Astrocyte of the spinal cord (primary cell): ENCODE results near the gene GFRAL.

Experiments used
- DNase-seq: peaks from one replicate; pipeline ENCODE4 v3.0.0; 2011; ENCODE audit warnings: low read depth, low spot score
- H3K4me3 ChIP-seq: 2 replicates; pipeline ENCODE4 v1.5.1; 2011; ENCODE audit warnings: low read depth, mild to moderate bottlenecking, low read length, moderate library complexity
- CTCF ChIP-seq: IDR thresholded peaks from 2 replicates; pipeline ENCODE4 v1.5.1; 2012; ENCODE audit warnings: low read depth, mild to moderate bottlenecking, low read length, inconsistent platforms
- in situ Hi-C: cut with HindIII; loops from 2 replicates; pipeline ENCODE4 v1.10.0; 2017; ENCODE audit warnings: low sequenced_read_pairs

The GFRAL gene

GRCh38 chr6:55410674-55411073 lies 83.4 kb downstream of the GFRAL start:
- TF ChIP-seq CTCF = no peak
- in situ Hi-C loops = no loop called here
- H3K4me3 ChIP-seq = no peak overlapping the region
- no peak for DNase-seq

DNA sequence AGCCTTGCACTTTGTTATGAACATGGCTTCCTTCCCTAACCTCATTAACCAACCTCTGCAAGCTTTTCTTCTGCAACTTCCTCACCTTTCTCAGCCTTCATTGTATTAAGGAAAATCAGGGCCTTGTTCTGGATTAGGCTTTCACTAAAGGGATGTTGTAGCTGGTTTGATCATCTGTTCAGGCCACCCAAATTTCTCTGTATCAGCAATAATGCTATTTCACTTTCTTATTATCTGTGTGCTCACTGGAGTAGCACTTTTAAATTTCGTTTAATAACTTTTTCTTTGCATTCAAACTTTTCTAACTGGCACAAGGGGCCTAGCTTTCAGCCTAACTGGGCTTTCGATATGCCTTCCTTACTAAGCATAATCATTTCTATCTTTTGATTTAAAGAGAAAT lies 96.7 kb downstream of the GFRAL start:
- no peak for TF ChIP-seq CTCF
- in situ Hi-C loops = no loop called here
- H3K4me3 ChIP-seq = no peak overlapping the region
- no peak for DNase-seq

- TF ChIP-seq CTCF = no peak
- H3K4me3 ChIP-seq = no peak overlapping the region
- in situ Hi-C loops = no loop called here
- DNase-seq = peak; percentile 40
Measured at GRCh38 chr6:55433446-55434130, 106.3 kb downstream of the GFRAL start.

GRCh38 chr6:55437141-55437540 lies 109.9 kb downstream of the GFRAL start:
- H3K4me3 ChIP-seq = no peak overlapping the region
- no peak for TF ChIP-seq CTCF
- no peak for DNase-seq
- in situ Hi-C loops = no loop called here

GRCh38 chr6:55438203-55438602 lies 110.9 kb downstream of the GFRAL start:
- TF ChIP-seq CTCF = no peak
- in situ Hi-C loops = no loop called here
- no peak for DNase-seq
- no peak overlapping the region for H3K4me3 ChIP-seq

DNA sequence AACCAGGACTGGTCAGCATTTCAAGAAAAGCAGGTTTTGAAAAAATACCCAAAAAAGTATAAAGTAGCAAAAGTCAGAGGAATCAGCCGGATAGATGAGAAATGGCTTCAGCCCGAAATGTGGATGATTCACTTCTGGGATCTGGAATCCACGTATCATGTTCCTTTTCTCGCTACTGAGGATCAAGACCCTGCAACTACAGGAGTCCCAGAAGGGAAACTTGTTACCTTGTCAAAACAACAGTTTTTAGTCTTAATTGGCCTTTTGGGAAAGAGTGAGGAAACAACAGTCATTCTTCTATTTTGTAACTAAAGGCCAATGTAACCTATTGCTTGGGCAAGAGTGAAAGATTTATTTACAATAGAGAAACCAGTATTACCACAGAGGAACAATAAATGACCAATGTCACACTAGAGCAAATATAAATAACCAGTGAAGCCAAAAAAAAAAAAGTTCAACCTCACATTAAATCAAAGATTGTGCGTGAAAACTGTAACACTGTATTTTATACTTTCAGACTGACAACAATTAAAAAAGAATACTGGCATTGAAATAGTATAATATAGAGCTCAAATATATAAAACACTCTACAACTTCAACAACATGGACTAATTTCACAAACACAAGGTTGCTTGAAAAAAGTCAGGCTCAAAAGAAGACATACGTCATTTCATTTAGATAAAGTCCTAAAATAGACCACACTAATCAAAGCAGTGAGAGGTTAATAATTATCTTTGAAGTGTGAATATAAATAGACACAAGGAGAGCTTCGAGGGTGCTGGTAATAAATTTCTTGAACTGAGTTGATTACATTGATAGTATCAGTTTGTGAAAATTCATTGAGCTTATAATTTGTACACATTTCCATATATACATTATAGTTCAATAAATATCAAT lies 116.2 kb downstream of the GFRAL start:
- no peak overlapping the region for H3K4me3 ChIP-seq
- in situ Hi-C loops = no loop called here
- TF ChIP-seq CTCF = no peak
- DNase-seq = no peak
